Lung (tissue), 12 donors: ENCODE data around the gene DCBLD2. TPM values are rescaled to one million over a fixed set of nuclear protein-coding genes. Genes with fewer than 3 reads are reported as not detected.

Source experiments
- ATAC-seq: fragments of 200-7000 bp; cut with Tn5 transposase; one replicate; pipeline ENCODE4 v1.9.1; 2020; ENCODE audit warnings: moderate number of reproducible peaks; ENCODE audit not compliant: insufficient read depth, low FRiP score
- DNase-seq, 3 donors: peaks; one replicate each; pipeline ENCODE4 v3.0.0-alpha.2; 2013 to 2017
- H3K27ac ChIP-seq, 2 donors: one replicate each; pipeline ENCODE4 v1.5.1; 2013; ENCODE audit warnings: mild to moderate bottlenecking in 2 of 2, moderate library complexity in 2 of 2, control low read depth in 1 of 2, inconsistent platforms in 1 of 2, low read depth in 1 of 2, low read length in 1 of 2
- H3K27me3 ChIP-seq, 3 donors: one replicate each; pipeline ENCODE4 v1.5.1; 2013; ENCODE audit warnings: low read length in 2 of 3; ENCODE audit not compliant: control insufficient read depth in 3 of 3, insufficient read depth in 3 of 3
- H3K36me3 ChIP-seq, 4 donors: one replicate each; pipeline ENCODE4 v1.5.1; 2013; ENCODE audit warnings: low read length in 4 of 4, mild to moderate bottlenecking in 1 of 4, moderate library complexity in 1 of 4; ENCODE audit not compliant: control insufficient read depth in 4 of 4, insufficient read depth in 4 of 4
- H3K4me1 ChIP-seq, 5 donors: one replicate each; pipeline ENCODE4 v1.5.1; 2013; ENCODE audit warnings: low read length in 5 of 5, mild to moderate bottlenecking in 2 of 5, moderate library complexity in 1 of 5; ENCODE audit not compliant: control insufficient read depth in 5 of 5, insufficient read depth in 5 of 5
- H3K4me3 ChIP-seq: one replicate; pipeline ENCODE4 v1.5.1; 2013; ENCODE audit warnings: mild to moderate bottlenecking, control low read depth, moderate library complexity
- H3K9ac ChIP-seq, 2 donors: one replicate each; pipeline ENCODE4 v1.5.1; 2013; ENCODE audit warnings: low read length in 2 of 2, control low read depth in 1 of 2; ENCODE audit not compliant: insufficient read depth in 1 of 2
- H3K9me3 ChIP-seq, 4 donors: one replicate each; pipeline ENCODE4 v1.5.1; 2013; ENCODE audit warnings: low read length in 3 of 4, mild to moderate bottlenecking in 1 of 4, moderate library complexity in 1 of 4; ENCODE audit not compliant: control insufficient read depth in 4 of 4, insufficient read depth in 3 of 4
- CTCF ChIP-seq: IDR thresholded peaks from 2 replicates; pipeline ENCODE4 v1.5.1; 2012; ENCODE audit warnings: mild to moderate bottlenecking; ENCODE audit errors: control extremely low read depth, extremely low read depth
- WGBS, 2 donors: extraction: QIAGEN DNeasy Blood & Tissue Kit; methylation state at CpG; one replicate each; pipeline ENCODE4 v1.1.7; 2013; 5-methylcytosine and 5-hydroxymethylcytosine counted together
- polyA plus RNA-seq, 2 donors: library from polyadenylated mRNA; stranded (reverse); fragments of 200-250 nt; gene quantifications; one replicate each; pipeline ENCODE4 v1.2.1, GENCODE V29; 2013
- total RNA-seq, 2 donors: library from RNA; depleted of rRNA in 1 of 2; stranded (reverse); fragments of >200 nt in 1 of 2; gene quantifications; one replicate each; pipeline ENCODE4 v1.2.1, GENCODE V29; 2014 to 2021
- donor health status: control.
- donor health status: control.
- donor health status: Bipolar disorder and iron deficiency.
- donor health status: healthy.
- donor health status: DM: yes; HTN: yes; CAD: no.

Gene DCBLD2
- total and polyA plus RNA-seq, 4 donors = 7.1 to 83.8 (median 18.5) TPM

DNA sequence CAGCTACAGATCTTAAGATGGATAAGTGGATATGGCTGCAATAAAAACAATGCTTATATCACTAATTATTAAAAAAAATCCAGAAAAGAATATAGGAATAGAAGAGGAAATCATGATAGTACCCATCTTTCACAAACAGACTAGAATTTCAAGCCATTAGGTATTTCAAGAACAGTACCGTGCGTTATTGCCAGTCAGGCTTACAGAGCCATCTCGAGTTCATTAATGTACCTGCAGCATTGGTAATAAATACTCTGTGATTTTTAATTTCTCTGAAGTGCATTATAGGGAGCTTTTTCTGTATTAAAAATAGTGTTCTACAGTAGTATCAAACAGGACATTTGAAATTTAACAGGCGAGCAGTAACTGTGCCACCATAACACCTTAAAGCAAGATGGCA lies 102.7 kb downstream of the DCBLD2 start:
- Histone ChIP-seq H3K9ac (no peak overlapping the region), H3K4me3 (no peak overlapping the region), H3K27me3 (no peaks in the 10 kb centered on the region), H3K36me3 (peaks cover 2 to 29% (median 9%) of the 10 kb centered on the region in 4 donors), H3K9me3 (no peaks in the 10 kb centered on the region), H3K27ac (no peak overlapping the region), H3K4me1 (no peaks in the 10 kb centered on the region)
- no peak for TF ChIP-seq CTCF
- WGBS, 2 donors = 92 to 93% methylated on average over 4 of the region's 4 CpGs
- ATAC-seq (no peak), DNase-seq (no peak)

DNA sequence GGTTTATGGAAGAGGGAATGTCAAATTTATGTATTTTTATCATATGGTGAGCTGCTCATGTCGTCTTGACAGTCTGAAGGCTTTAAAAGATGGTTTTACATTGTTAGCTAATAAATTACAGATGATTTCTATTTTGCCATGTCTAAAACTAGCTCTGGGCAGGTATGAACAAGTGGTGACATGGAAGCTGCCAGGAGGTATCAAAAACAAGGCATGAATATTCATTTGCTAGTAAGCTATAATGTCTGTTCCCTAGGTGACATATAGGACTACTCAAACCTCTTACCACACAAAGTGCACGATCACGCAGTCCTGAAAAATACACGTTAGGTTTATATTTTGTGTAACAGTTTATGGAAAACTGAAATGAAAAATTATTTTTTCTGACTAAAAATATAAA lies 103.6 kb downstream of the DCBLD2 start:
- no peak for DNase-seq
- H3K27ac ChIP-seq = no peak overlapping the region
- no peak overlapping the region for H3K4me3 ChIP-seq
- no peaks in the 10 kb centered on the region for H3K9me3 ChIP-seq
- H3K4me1 ChIP-seq = no peaks in the 10 kb centered on the region
- H3K36me3 ChIP-seq = peaks cover 2 to 29% (median 11%) of the 10 kb centered on the region in 4 donors
- H3K27me3 ChIP-seq = no peaks in the 10 kb centered on the region
- H3K9ac ChIP-seq = no peak overlapping the region
- 88 to 93% methylated on average over 4 of the region's 4 CpGs for WGBS, 2 donors
- no peak for ATAC-seq
- no peak for TF ChIP-seq CTCF

DNA sequence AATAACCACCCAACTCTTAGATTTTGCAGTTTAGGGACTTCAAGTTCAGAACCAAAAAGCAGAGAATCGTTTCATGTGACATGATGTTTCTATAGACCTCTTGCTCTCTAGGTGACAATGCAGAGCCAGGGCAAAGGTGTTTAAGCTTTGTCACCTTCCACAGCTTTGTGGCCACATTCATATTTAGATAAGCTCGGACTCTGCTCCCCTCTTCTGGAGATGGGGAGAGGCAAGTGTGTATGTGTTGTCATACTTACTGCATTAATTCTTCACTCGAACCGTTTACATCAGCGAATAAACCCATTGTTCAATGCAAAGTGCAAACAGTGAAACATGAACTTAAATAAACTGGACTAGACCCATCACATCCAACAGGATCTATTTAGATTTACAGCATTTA lies 105.2 kb downstream of the DCBLD2 start:
- Histone ChIP-seq H3K4me1 (no peaks in the 10 kb centered on the region), H3K9ac (no peak overlapping the region), H3K27ac (no peak overlapping the region), H3K4me3 (no peak overlapping the region), H3K27me3 (no peaks in the 10 kb centered on the region), H3K36me3 (peaks cover 2 to 29% (median 10%) of the 10 kb centered on the region in 4 donors), H3K9me3 (no peaks in the 10 kb centered on the region)
- 79 to 87% methylated on average over 5 of the region's 5 CpGs for WGBS, 2 donors
- ATAC-seq = no peak
- DNase-seq = no peak
- TF ChIP-seq CTCF = no peak

DNA sequence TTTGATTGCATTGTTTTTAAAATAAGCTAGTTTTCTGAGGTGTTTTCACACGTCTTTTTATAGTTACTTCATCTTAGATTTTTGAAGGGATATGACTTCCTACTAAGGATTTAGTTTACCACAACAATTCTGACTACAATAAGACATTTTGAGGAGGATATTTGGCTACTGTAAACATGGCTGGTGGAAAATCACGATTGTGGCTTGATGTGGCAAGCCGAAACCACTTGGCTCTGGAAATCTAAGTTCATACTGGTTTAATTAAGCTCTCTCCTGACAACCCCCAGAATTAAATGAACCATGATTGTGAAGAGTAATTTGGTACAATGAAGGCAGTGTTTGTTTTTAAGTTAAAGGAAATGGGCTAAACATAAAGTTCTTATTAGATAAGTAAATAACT lies 107.5 kb downstream of the DCBLD2 start:
- no peak for TF ChIP-seq CTCF
- Histone ChIP-seq H3K27me3 (no peaks in the 10 kb centered on the region), H3K27ac (no peak overlapping the region), H3K36me3 (peaks cover 0 to 22% (median 5%) of the 10 kb centered on the region in 4 donors), H3K9ac (no peak overlapping the region), H3K4me1 (peaks cover 0 to under 1% (median 0%) of the 10 kb centered on the region in 5 donors), H3K4me3 (no peak overlapping the region), H3K9me3 (no peaks in the 10 kb centered on the region)
- DNase-seq (no peak), ATAC-seq (no peak)
- WGBS, 2 donors = 70 to 77% methylated on average over 3 of the region's 3 CpGs
